ENCODE measurements around the gene SLC52A3. TPM values are rescaled to one million over a fixed set of nuclear protein-coding genes. Genes with fewer than 3 reads are reported as not detected.

Gene SLC52A3
- total and polyA plus RNA-seq, 4 donors = 0.06 to 0.08 (median 0.06) TPM; not detected in 1

GRCh38 chr20:721876-722275 lies 46.4 kb downstream of the SLC52A3 start:
- 88% methylated on average over 4 of the region's 4 CpGs for WGBS
- H3K27me3 ChIP-seq (ENCODE audit: control insufficient read depth in 4 of 4, insufficient read depth in 4 of 4, low read length in 3 of 4) = peaks cover 0 to 8% (median 2%) of the 10 kb centered on the region in 4 donors
- no peaks in the 10 kb centered on the region for H3K9me3 ChIP-seq (ENCODE audit: control insufficient read depth in 4 of 4, low read length in 3 of 4)
- no peaks in the 10 kb centered on the region for H3K36me3 ChIP-seq (ENCODE audit: control insufficient read depth in 4 of 4, insufficient read depth in 3 of 4, low read depth in 1 of 4, low read length in 3 of 4)
- H3K4me1 ChIP-seq (ENCODE audit: control insufficient read depth in 4 of 4, insufficient read depth in 4 of 4, low read length in 3 of 4) = no peaks in the 10 kb centered on the region
- H3K27ac ChIP-seq (ENCODE audit: low read depth in 1 of 2, low read length in 2 of 2) = no peak overlapping the region
- no peak overlapping the region for H3K9ac ChIP-seq (ENCODE audit: low read depth in 1 of 2, low read length in 2 of 2)
- H3K4me3 ChIP-seq (ENCODE audit: low read depth in 1 of 3, low read length in 3 of 3) = no peak overlapping the region
- DNase-seq (ENCODE audit: low spot score) = no peak
- TF ChIP-seq JUND (IDR thresholded peaks at IDR 0.05) (no peak), EGR1 (IDR thresholded peaks at IDR 0.05; ENCODE audit: low read depth in 2 of 2) (no peak), HNF4A (conservative IDR thresholded peaks at IDR 0.05) (no peak), YY1 (IDR thresholded peaks at IDR 0.05) (no peak), HNF4G (IDR thresholded peaks at IDR 0.05) (no peak), ATF3 (IDR thresholded peaks at IDR 0.05) (no peak), GABPA (IDR thresholded peaks at IDR 0.05 in 1 of 2, conservative IDR thresholded peaks at IDR 0.05 in 1 of 2) (no peak), RAD21 (IDR thresholded peaks at IDR 0.05) (no peak), TAF1 (conservative IDR thresholded peaks at IDR 0.05) (no peak), FOXA2 (IDR thresholded peaks at IDR 0.05) (no peak)

- H3K9me3 ChIP-seq (ENCODE audit: control insufficient read depth in 4 of 4, low read length in 3 of 4) = peaks cover 0 to 4% (median 0%) of the 10 kb centered on the region in 4 donors
- no peaks in the 10 kb centered on the region for H3K4me1 ChIP-seq (ENCODE audit: control insufficient read depth in 4 of 4, insufficient read depth in 4 of 4, low read length in 3 of 4)
- no peak overlapping the region for H3K27ac ChIP-seq (ENCODE audit: low read depth in 1 of 2, low read length in 2 of 2)
- peaks cover 0 to 4% (median 2%) of the 10 kb centered on the region in 4 donors for H3K27me3 ChIP-seq (ENCODE audit: control insufficient read depth in 4 of 4, insufficient read depth in 4 of 4, low read length in 3 of 4)
- H3K9ac ChIP-seq (ENCODE audit: low read depth in 1 of 2, low read length in 2 of 2) = no peak overlapping the region
- H3K36me3 ChIP-seq (ENCODE audit: control insufficient read depth in 4 of 4, insufficient read depth in 3 of 4, low read depth in 1 of 4, low read length in 3 of 4) = no peaks in the 10 kb centered on the region
- DNase-seq (ENCODE audit: low spot score) = no peak
- no peak overlapping the region for H3K4me3 ChIP-seq (ENCODE audit: low read depth in 1 of 3, low read length in 3 of 3)
- 69% methylated on average over 11 of the region's 11 CpGs for WGBS
- TF ChIP-seq ATF3 (IDR thresholded peaks at IDR 0.05) = no peak
- TF ChIP-seq EGR1 (IDR thresholded peaks at IDR 0.05; ENCODE audit: low read depth in 2 of 2) = no peak
- TF ChIP-seq REST (IDR thresholded peaks at IDR 0.05) = no peak
- TF ChIP-seq JUND (IDR thresholded peaks at IDR 0.05) = no peak
- TF ChIP-seq TAF1 (conservative IDR thresholded peaks at IDR 0.05) = no peak
- no peak for TF ChIP-seq CTCF (IDR thresholded peaks at IDR 0.05; ENCODE audit: low read depth, low read length, missing input control)
- TF ChIP-seq ZBTB33 (IDR thresholded peaks at IDR 0.05) = no peak
These were observed 48.5 kb downstream of the SLC52A3 start for GRCh38 chr20:719816-720215.
